DND-41 (cell line): ENCODE results near the gene JAKMIP1.

Experiments
- CTCF ChIP-seq: IDR thresholded peaks from 2 replicates; pipeline ENCODE4 v1.5.1; 2012; ENCODE audit warnings: borderline replicate concordance, low read length, moderate library complexity, mild to moderate bottlenecking; ENCODE audit not compliant: poor library complexity, severe bottlenecking; ENCODE audit errors: extremely low read depth
- EZH2 ChIP-seq: IDR thresholded peaks from 3 replicates; pipeline ENCODE4 v1.6.1; 2012; ENCODE audit warnings: borderline replicate concordance, low read depth, mild to moderate bottlenecking, moderate library complexity, low read length, inconsistent platforms; ENCODE audit not compliant: severe bottlenecking

GRCh38 chr4:6200922-6201362, 593 bp upstream of the JAKMIP1 start:
- TF ChIP-seq CTCF (no peak), EZH2 (no peak)
